T-helper 1 cell treated with Interleukin-12 subunit alpha and Interleukin-12 subunit beta and Interleukin-4 antibody, amounts not matched to agents 30 μg/mL and 1 μg/mL, for 36 hours (primary cell): ENCODE results near the gene ABHD18.

Source experiments
- H3K27ac Mint-ChIP-seq: one replicate; pipeline ENCODE4 v1.8.0; 2021; ENCODE audit warnings: mild to moderate bottlenecking, mixed read lengths
- H3K27me3 Mint-ChIP-seq: one replicate; pipeline ENCODE4 v1.8.0; 2021; ENCODE audit warnings: low read depth, mixed read lengths
- H3K36me3 Mint-ChIP-seq: one replicate; pipeline ENCODE4 v1.8.0; 2021; ENCODE audit warnings: low read depth, mixed read lengths
- H3K4me1 Mint-ChIP-seq: one replicate; pipeline ENCODE4 v1.8.0; 2021; ENCODE audit warnings: low read depth, mixed read lengths
- H3K4me3 Mint-ChIP-seq: one replicate; pipeline ENCODE4 v1.8.0; 2021; ENCODE audit warnings: mild to moderate bottlenecking, moderate library complexity, mixed read lengths
- H3K9me3 Mint-ChIP-seq: one replicate; pipeline ENCODE4 v1.8.0; 2021; ENCODE audit warnings: mixed read lengths

The ABHD18 gene

GRCh38 chr4:128076464-128076863 lies 111.3 kb downstream of the ABHD18 start:
- Mint-ChIP-seq H3K4me3 (no peak overlapping the region), H3K36me3 (peaks cover 18% of the 10 kb centered on the region), H3K4me1 (no peaks in the 10 kb centered on the region), H3K27ac (no peak overlapping the region), H3K9me3 (no peaks in the 10 kb centered on the region), H3K27me3 (no peaks in the 10 kb centered on the region)
